AG04449 (cell line): ENCODE measurements around the gene PLEKHO2.

Source experiments
- CTCF ChIA-PET: fragments of 350-600 bp; formaldehyde crosslinking; extraction: SDS; loops from one replicate; lab custom pipeline; 2021; ENCODE audit warnings: antibody characterized with exemption; lab: Yijun Ruan, JAX
- POLR2A ChIA-PET: fragments of 400-600, 350-600 bp; formaldehyde crosslinking; extraction: SDS; loops from one replicate; lab custom pipeline; 2020; ENCODE audit warnings: antibody characterized with exemption, inconsistent platforms; lab: Yijun Ruan, JAX
- DNase-seq: peaks from one replicate; pipeline ENCODE4 v3.0.0-alpha.2; 2010; ENCODE audit warnings: low read depth, low spot score
- H3K4me3 ChIP-seq: 2 replicates; pipeline ENCODE4 v1.5.1; 2011; ENCODE audit warnings: low read depth, mild to moderate bottlenecking, control low read depth, low read length
- CTCF ChIP-seq: IDR thresholded peaks from one replicate; pipeline ENCODE4 v1.5.1; 2011; ENCODE audit warnings: mild to moderate bottlenecking, moderate library complexity, low read length, control low read depth, inconsistent platforms; ENCODE audit not compliant: insufficient read depth; ENCODE audit errors: missing control alignments

The PLEKHO2 gene

GRCh38 chr15:64855205-64855975 is 13.7 kb downstream of the PLEKHO2 start:
- ChIA-PET POLR2A (interaction anchor here (2.1 kb wide), 1 partner anchor 10 kb away, joined by 11 read pairs; no protein-coding TSS in a partner anchor), CTCF (interaction anchor here (1.1 to 2.4 kb wide), 2 partner anchors 11 to 14 kb away, joined by 3 to 7 read pairs; no protein-coding TSS in a partner anchor)
- TF ChIP-seq CTCF: no peak
- no peak for DNase-seq
- H3K4me3 ChIP-seq: no peak overlapping the region

GRCh38 chr15:64856429-64857145 is 14.9 kb downstream of the PLEKHO2 start:
- ChIA-PET POLR2A (interaction anchor here (1.1 to 2.1 kb wide), 3 partner anchors 9 to 16 kb away, joined by 3 to 11 read pairs (median 6); no protein-coding TSS in a partner anchor), CTCF (interaction anchor here (1.0 to 2.4 kb wide), 4 partner anchors 9 to 48 kb away, joined by 3 to 7 read pairs (median 4); no protein-coding TSS in a partner anchor)
- no peak overlapping the region for H3K4me3 ChIP-seq
- TF ChIP-seq CTCF: no peak
- DNase-seq: no peak

- H3K4me3 ChIP-seq: no peak overlapping the region
- POLR2A ChIA-PET: interaction anchor here (0.7 to 1.3 kb wide), 3 partner anchors 9 to 16 kb away, joined by 3 to 6 read pairs (median 3); no protein-coding TSS in a partner anchor
- DNase-seq: no peak
- CTCF ChIA-PET: interaction anchor here (1.0 to 2.4 kb wide), 3 partner anchors 9 to 47 kb away, joined by 3 to 7 read pairs (median 4); no protein-coding TSS in a partner anchor
- no peak for TF ChIP-seq CTCF
These were observed 15.7 kb downstream of the PLEKHO2 start for GRCh38 chr15:64857421-64857820.

GRCh38 chr15:64858021-64858575 is 16.4 kb downstream of the PLEKHO2 start:
- H3K4me3 ChIP-seq: no peak overlapping the region
- DNase-seq: no peak
- ChIA-PET POLR2A (interaction anchor here (0.7 to 1.3 kb wide), 3 partner anchors 8 to 17 kb away, joined by 3 to 6 read pairs (median 3); no protein-coding TSS in a partner anchor), CTCF (interaction anchor here (0.7 to 2.6 kb wide), 4 partner anchors 9 to 47 kb away, joined by 3 to 8 read pairs (median 4); no protein-coding TSS in a partner anchor)
- TF ChIP-seq CTCF: no peak

GRCh38 chr15:64859226-64859625 is 17.5 kb downstream of the PLEKHO2 start:
- H3K4me3 ChIP-seq: no peak overlapping the region
- TF ChIP-seq CTCF: no peak
- CTCF ChIA-PET: interaction anchor here (2.6 kb wide), 1 partner anchor 19 kb away, joined by 8 read pairs; no protein-coding TSS in a partner anchor
- POLR2A ChIA-PET: no interaction called here
- DNase-seq: no peak
